ENCODE measurements around the gene WDR27.
"Not testable (repeated sequence)": the region's sequence is repeated elsewhere in the genome, so short reads cannot be mapped to it uniquely, and the experiment has no call there.

WDR27 gene

GRCh38 chr6:169434554-169434953, 267.3 kb downstream of the WDR27 start:
- not testable (repeated sequence) for DNase-seq (ENCODE audit: low read depth)

DNA sequence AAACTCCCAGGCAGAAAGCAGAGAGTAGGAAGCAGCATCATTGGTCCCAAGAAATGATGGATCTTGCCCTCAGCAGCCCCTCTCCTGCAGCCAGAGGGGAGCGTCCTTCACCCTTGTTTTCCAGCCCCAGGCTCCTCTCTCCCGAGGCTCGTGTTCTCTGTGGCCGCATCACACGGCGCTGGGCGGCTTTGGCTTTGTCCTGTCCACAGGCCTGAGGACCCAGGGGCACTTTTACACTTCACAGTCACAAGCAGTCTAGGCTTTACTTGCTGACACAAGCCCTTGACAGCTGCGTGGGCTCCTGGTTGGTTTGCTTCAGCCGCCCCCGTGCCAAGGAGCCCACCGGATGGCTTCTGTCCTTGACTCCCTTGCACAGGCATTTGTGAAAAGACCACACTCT, 272.8 kb downstream of the WDR27 start:
- no peak for DNase-seq (ENCODE audit: low read depth)

GRCh38 chr6:169428532-169428931, 273.3 kb downstream of the WDR27 start:
- DNase-seq (ENCODE audit: low read depth), result no peak

DNA sequence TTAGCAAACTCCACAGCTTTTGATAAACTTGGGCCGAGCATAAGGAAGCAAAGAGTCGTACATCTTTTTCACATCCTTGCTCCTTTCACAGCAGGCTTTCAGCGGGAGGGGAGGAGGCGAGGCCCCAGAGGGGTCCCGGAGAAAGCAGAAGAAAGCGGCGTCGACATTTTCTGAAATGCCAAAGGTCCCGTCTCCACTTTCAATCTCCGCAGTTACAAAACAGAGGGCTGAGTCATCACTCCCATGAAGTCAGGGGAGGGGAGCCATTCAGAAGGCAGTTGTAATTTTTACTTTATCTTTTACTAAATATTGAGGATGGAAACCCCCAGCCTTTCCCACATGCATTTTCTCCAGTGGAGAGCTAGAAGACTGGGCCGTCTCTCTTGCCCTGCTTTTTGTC, 274.0 kb downstream of the WDR27 start:
- DNase-seq (ENCODE audit: low read depth), result peak; percentile 57

- DNase-seq (ENCODE audit: low read depth), result no peak
Measured at GRCh38 chr6:169426611-169427010, 275.2 kb downstream of the WDR27 start.

- DNase-seq (ENCODE audit: low read depth), result no peak
Measured at GRCh38 chr6:169425628-169426370, 276.0 kb downstream of the WDR27 start.

DNA sequence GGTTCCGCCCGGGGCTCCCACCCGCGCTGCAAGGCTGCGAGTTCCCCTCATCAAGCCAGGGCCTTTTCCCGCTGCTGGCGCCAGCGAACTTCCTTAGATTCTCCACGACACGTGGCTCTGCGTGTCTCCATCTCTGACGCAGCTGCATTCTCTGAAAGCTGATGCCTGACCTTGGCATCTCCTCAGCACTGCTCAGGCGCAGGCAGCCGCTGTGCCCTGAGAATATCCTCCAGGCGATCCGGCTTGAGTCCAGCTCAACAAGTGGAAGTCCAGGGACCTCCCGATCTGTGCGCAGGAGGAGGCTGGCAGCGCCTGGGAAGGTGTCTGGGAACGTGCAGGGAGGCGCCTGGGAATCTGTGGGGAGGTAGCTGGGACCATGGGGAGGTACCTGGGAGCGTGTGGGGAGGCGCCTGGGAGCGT, 277.0 kb downstream of the WDR27 start:
- no peak for DNase-seq (ENCODE audit: low read depth)

GRCh38 chr6:169424149-169424804, 277.6 kb downstream of the WDR27 start:
- DNase-seq (ENCODE audit: low read depth), result no peak

DNA sequence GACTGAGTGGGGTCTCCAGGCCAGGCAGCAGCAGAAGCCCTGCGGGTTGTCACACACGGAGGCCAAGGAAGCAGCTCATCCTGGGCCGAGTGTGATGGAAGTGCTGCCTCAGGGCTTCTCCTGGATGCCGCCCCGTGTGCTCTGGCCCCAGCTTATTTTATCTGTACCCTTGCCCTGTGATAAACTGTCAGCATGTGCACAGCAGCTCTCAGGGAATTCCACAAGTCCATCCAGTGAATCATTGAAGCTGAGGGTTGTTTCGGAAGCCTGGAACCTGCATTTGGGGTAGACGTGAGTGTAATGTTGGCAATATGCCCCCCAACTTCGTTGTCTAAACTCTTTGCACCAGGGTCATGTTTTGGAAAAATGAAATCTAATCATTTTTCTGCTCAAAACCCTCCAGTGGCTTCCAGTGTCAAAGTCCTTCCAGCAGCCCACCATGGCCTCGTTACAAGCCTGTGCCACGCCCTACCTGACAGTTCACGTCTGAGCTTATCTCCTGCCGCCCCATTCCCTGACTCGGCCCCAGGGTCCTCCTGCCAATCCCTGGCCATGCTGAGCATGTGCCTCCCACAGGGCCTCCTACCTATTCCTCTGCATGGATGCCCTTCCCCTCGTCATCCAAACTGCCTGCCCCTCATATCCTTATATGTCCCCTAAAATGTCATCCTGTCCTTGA, 280.1 kb downstream of the WDR27 start:
- no peak for DNase-seq (ENCODE audit: low read depth)

GRCh38 chr6:169420912-169421543, 280.8 kb downstream of the WDR27 start:
- no peak for DNase-seq (ENCODE audit: low read depth)

DNA sequence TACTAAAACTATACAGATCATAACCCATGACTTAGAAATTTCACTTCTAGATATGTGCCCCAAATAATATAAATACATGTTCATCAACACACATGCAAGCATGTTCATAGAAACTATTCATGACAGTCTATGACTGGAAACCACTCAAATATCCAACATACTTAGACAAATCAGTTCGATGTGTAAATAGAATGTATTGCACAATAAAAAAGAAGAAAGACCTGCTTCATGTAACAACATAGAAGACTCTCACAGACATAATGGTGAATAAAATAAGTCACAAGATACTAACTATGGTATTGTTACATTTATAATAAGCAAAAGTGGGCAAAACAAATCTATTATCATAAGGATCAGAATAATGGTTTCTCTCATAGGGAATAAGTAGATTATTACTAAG, 284.7 kb downstream of the WDR27 start:
- no peak for DNase-seq (ENCODE audit: low read depth)

- peak; percentile 13 for DNase-seq (ENCODE audit: low read depth)
Measured at GRCh38 chr6:169416249-169416648, 285.6 kb downstream of the WDR27 start.

DNA sequence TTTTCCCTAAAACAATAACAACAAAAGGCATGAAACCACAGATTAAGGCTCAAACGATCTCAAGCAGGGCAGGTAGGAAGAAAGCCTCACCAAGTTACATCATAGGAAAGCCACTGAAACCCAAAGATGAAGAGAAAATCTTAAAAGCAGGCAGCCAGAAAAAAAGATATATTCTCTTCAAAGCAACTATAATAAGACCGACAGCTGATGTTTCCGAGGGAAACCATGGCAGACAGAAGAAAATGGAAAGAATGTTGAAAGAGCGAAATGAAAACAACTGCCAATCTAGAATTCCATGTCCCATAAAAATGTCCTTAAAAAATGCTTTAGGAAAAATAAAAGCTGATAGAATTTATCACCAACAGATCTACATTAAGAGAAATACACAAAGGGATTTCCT, 286.6 kb downstream of the WDR27 start:
- DNase-seq (ENCODE audit: low read depth), result no peak

DNA sequence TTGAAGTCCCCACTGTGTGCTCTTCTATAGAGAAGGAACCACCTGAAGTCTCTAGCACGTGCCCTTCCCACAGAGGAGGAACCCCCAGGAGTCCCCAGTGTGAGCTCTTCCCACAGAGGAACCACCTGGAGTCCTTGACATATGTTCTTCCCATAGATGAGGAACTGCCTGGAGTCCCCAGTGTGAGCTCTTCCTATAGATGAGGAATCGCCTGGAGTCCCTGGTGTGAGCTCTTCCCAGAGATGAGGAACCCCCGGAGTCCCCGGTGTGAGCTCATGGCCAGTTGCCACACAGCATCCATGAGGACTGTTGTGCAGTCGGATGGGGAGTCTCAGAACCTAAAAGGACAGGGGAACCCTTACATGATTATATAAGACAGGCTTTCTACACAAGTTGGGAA, 290.1 kb downstream of the WDR27 start:
- no peak for DNase-seq (ENCODE audit: low read depth)

DNA sequence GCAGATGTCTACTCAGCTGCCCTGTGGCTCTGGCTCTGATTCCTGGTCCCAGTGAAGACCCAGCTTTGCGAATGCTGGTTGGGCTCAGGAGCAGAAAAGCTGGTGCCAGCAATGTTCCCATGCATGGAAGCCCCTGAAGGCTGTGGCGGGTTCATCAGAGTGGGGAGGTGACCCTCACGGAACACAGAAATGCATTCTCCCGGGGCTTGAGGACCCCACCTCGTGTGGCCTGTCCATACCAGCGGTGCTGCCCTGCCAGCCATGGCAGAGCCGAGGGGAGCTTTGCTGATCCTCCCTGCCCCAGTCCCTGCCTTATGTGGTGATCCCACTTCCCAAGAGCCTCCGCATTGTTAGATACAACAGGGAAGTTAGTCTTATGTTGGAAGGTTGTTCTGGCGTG, 290.5 kb downstream of the WDR27 start:
- DNase-seq (ENCODE audit: low read depth), result no peak

DNA sequence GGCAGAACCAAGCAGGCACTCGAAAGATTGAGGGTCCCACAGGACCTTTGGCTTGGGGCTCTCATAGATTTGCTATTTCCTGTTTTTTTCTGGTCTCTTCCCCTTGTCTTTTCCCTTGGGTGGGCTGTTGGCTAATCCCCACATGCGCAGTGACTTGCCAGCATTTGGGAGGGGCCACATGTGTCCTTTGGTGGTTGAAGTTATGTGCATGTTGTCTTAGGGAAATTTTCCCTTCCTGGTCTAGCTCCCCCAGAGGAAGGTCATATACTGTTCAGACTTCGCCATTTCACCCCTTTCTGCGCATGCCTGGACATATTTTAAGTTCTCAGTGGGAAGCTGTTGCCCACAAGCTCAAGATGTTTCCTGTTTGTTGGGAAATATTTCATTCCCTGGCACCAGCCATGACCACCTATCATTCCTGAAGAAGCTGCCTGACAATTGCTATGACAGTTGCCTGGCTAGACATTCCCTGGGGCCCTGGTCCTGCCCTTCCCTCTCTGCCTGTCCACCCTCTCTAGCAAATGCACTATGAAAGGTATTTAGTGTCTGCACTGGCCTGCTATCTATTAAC, 292.0 kb downstream of the WDR27 start:
- no peak for DNase-seq (ENCODE audit: low read depth)

DNA sequence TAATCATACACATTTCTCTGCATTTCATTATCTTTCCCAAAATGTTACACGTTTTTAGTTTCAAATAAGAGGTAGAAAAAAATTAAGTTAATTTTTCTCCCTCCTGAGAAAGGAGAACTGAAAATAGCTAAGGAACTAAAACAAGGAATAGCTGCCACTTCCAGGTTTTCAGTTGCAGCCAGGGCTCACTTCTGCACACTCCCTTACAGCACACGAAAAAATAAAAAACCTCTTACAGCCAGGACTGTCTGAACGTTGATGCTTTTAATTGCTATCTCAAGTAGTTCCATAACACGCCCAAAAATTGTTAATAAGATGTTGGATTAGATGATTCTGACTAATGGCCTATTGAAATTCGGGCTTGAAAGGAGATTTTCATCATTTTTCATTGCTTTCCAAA, 294.5 kb downstream of the WDR27 start:
- DNase-seq (ENCODE audit: low read depth), result no peak

All from fibroblast of the conjunctiva (primary cell).